ENCODE data around the gene POU2F2. TPM values are rescaled to one million over a fixed set of nuclear protein-coding genes. Genes with fewer than 3 reads are reported as not detected.

Gene POU2F2
- total RNA-seq, 2 donors from 2014 or later: 0.11 to 0.83 TPM

GRCh38 chr19:42121656-42122069 lies 10.6 kb downstream of the POU2F2 start:
- Histone ChIP-seq H3K4me3 (no peak overlapping the region), H3K27me3 (peaks cover 0 to 4% of the 10 kb centered on the region in 2 donors), H3K27ac (no peak overlapping the region), H3K9me3 (no peaks in the 10 kb centered on the region), H3K36me3 (no peaks in the 10 kb centered on the region), H3K4me1 (peaks cover 0 to 5% of the 10 kb centered on the region in 2 donors)
- TF ChIP-seq CTCF (IDR thresholded peaks at IDR 0.05): no peak
- no peak for DNase-seq (ENCODE audit: low spot score)

- no peak overlapping the region for H3K4me3 ChIP-seq
- H3K9me3 ChIP-seq: no peaks in the 10 kb centered on the region
- peaks cover 0 to 5% of the 10 kb centered on the region in 2 donors for H3K4me1 ChIP-seq
- no peak overlapping the region for H3K27ac ChIP-seq
- no peaks in the 10 kb centered on the region for H3K36me3 ChIP-seq
- no peak for DNase-seq (ENCODE audit: low spot score)
- no peak for TF ChIP-seq CTCF (IDR thresholded peaks at IDR 0.05)
- peaks cover 0 to 4% of the 10 kb centered on the region in 2 donors for H3K27me3 ChIP-seq
Observed at GRCh38 chr19:42121036-42121621, 11.1 kb downstream of the POU2F2 start.

GRCh38 chr19:42120276-42120980 lies 11.8 kb downstream of the POU2F2 start:
- DNase-seq (ENCODE audit: low spot score): no peak
- no peaks in the 10 kb centered on the region for H3K9me3 ChIP-seq
- H3K27ac ChIP-seq: no peak overlapping the region
- H3K4me3 ChIP-seq: no peak overlapping the region
- H3K36me3 ChIP-seq: no peaks in the 10 kb centered on the region
- H3K27me3 ChIP-seq: peaks cover 0 to 4% of the 10 kb centered on the region in 2 donors
- TF ChIP-seq CTCF (IDR thresholded peaks at IDR 0.05): no peak
- peaks cover 0 to 5% of the 10 kb centered on the region in 2 donors for H3K4me1 ChIP-seq

GRCh38 chr19:42117076-42117475 lies 15.2 kb downstream of the POU2F2 start:
- no peak for TF ChIP-seq CTCF (IDR thresholded peaks at IDR 0.05)
- DNase-seq (ENCODE audit: low spot score): no peak
- Histone ChIP-seq H3K27ac (no peak overlapping the region), H3K9me3 (no peaks in the 10 kb centered on the region), H3K4me1 (peaks cover 0 to 19% of the 10 kb centered on the region in 2 donors), H3K36me3 (no peaks in the 10 kb centered on the region), H3K4me3 (no peak overlapping the region), H3K27me3 (no peaks in the 10 kb centered on the region)

- Histone ChIP-seq H3K27ac (no peak overlapping the region), H3K4me1 (peaks cover 0 to 15% of the 10 kb centered on the region in 2 donors), H3K9me3 (no peaks in the 10 kb centered on the region), H3K4me3 (no peak overlapping the region), H3K36me3 (no peaks in the 10 kb centered on the region), H3K27me3 (no peaks in the 10 kb centered on the region)
- no peak for TF ChIP-seq CTCF (IDR thresholded peaks at IDR 0.05)
- no peak for DNase-seq (ENCODE audit: low spot score)
Observed at GRCh38 chr19:42116308-42117075, 15.8 kb downstream of the POU2F2 start.

Data from right atrium auricular region (tissue), 2 donors.